ENCODE data around the gene DCX.

GRCh38 chrX:111460607-111461006 is 48.6 kb upstream of the DCX start:
- TF ChIP-seq CTCF (IDR thresholded peaks at IDR 0.05; ENCODE audit: poor library complexity), result no peak
- no peak for TF ChIP-seq EZH2 (IDR thresholded peaks at IDR 0.05; ENCODE audit: borderline replicate concordance)

Data from hepatocyte (in vitro differentiated cells).